T-cell (primary cell): ENCODE data around the gene GXYLT2. TPM values are rescaled to one million over a fixed set of nuclear protein-coding genes. Genes with fewer than 3 reads are reported as not detected.
A peak's percentile ranks its signal among the peaks of the same experiment; 100 is the strongest.

Experiments
- ATAC-seq, 4 experiments: fragments of 200-7000 bp in 3 of 4; fragments of 150-1000 bp in 1 of 4; cut with Tn5 transposase; replicated peaks in 1 of 4; 1 replicate in 3 of 4; 2 replicates in 1 of 4; pipeline ENCODE4 v1.10.0; 2021; ENCODE audit warnings: moderate library complexity in 3 of 4, mild to moderate bottlenecking in 2 of 4, moderate number of reproducible peaks in 1 of 4
- CTCF ChIA-PET, 2 donors: fragments of 300-600 bp; sonication (Branson Sonifier 250); formaldehyde crosslinking; loops; one replicate each; lab custom pipeline; 2022; ENCODE audit warnings: antibody characterized with exemption in 2 of 2; lab: Charles Lee
- POLR2A ChIA-PET, 2 donors: fragments of 300-600 bp; sonication (Branson Sonifier 250); formaldehyde crosslinking; loops; one replicate each; lab custom pipeline; 2022; ENCODE audit warnings: antibody characterized with exemption in 2 of 2; lab: Charles Lee
- DNase-seq, 35 experiments: peaks; one replicate each; pipeline versions ENCODE4 v3.0.0 to v3.0.0-alpha.2; 2013 to 2023
- H3K27ac ChIP-seq: one replicate; pipeline ENCODE4 v1.5.1; 2013; ENCODE audit warnings: low read length
- H3K27me3 ChIP-seq, 2 experiments: replicated peaks in 1 of 2; 1 replicate in 1 of 2; 2 replicates in 1 of 2; pipeline versions ENCODE4 v1.6.1 to v1.7.0; 2013; ENCODE audit warnings: low read length in 1 of 2, mixed read lengths in 1 of 2; ENCODE audit not compliant: control insufficient read depth in 2 of 2, insufficient read depth in 2 of 2; ENCODE audit errors: extremely low read depth in 1 of 2
- H3K36me3 ChIP-seq, 2 donors: 1 replicate in 1 of 2; 2 replicates in 1 of 2; pipeline versions ENCODE4 v1.6.1 to v1.7.0; 2013; ENCODE audit warnings: low read length in 1 of 2; ENCODE audit not compliant: control insufficient read depth in 2 of 2, insufficient read depth in 1 of 2; ENCODE audit errors: extremely low read depth in 1 of 2
- H3K4me1 ChIP-seq, 2 experiments: 1 replicate in 1 of 2; 2 replicates in 1 of 2; pipeline versions ENCODE4 v1.6.1 to v1.7.0; 2013; ENCODE audit warnings: low read length in 2 of 2, mixed read lengths in 1 of 2; ENCODE audit not compliant: insufficient read depth in 2 of 2, control insufficient read depth in 1 of 2; ENCODE audit errors: extremely low read depth in 1 of 2
- H3K4me3 ChIP-seq, 2 donors: 1 replicate in 1 of 2; 2 replicates in 1 of 2; pipeline versions ENCODE4 v1.5.1 to v1.7.0; 2013; ENCODE audit warnings: mild to moderate bottlenecking in 2 of 2, low read length in 1 of 2, moderate library complexity in 1 of 2; ENCODE audit not compliant: control insufficient read depth in 1 of 2; ENCODE audit errors: extremely low read depth in 1 of 2
- H3K9me3 ChIP-seq: 2 replicates; pipeline ENCODE4 v1.7.0; 2013
- H3K27ac Mint-ChIP-seq, 2 donors: one replicate each; pipeline ENCODE4 v1.8.0; 2020 to 2021; ENCODE audit warnings: mild to moderate bottlenecking in 2 of 2, mixed read lengths in 2 of 2
- H3K27me3 Mint-ChIP-seq, 2 donors: one replicate each; pipeline ENCODE4 v1.8.0; 2021 to 2022; ENCODE audit warnings: mixed read lengths in 2 of 2
- H3K36me3 Mint-ChIP-seq: one replicate; pipeline ENCODE4 v1.8.0; 2021; ENCODE audit warnings: mixed read lengths
- H3K4me1 Mint-ChIP-seq, 3 donors: one replicate each; pipeline ENCODE4 v1.8.0; 2020 to 2022; ENCODE audit warnings: mixed read lengths in 3 of 3, mild to moderate bottlenecking in 1 of 3
- H3K4me3 Mint-ChIP-seq, 3 donors: one replicate each; pipeline ENCODE4 v1.8.0; 2020 to 2022; ENCODE audit warnings: mild to moderate bottlenecking in 3 of 3, mixed read lengths in 3 of 3, moderate library complexity in 3 of 3
- H3K9me3 Mint-ChIP-seq, 3 donors: one replicate each; pipeline ENCODE4 v1.8.0; 2020 to 2022; ENCODE audit warnings: mixed read lengths in 3 of 3
- WGBS: methylation state at CpG from one replicate; pipeline ENCODE4 v1.1.5; 2013; ENCODE audit warnings: missing lambda C conversion rate; ENCODE audit not compliant: insufficient coverage; 5-methylcytosine and 5-hydroxymethylcytosine counted together
- total RNA-seq, 35 experiments: library from RNA in 6 of 35; stranded (reverse) in 6 of 35; fragments of 120-200 nt in 1 of 35; gene quantifications; one replicate each; pipeline versions ENCODE4 v1.2.1 to v1.2.4 and lab custom pipeline; 2013 to 2026

Gene GXYLT2
- total RNA-seq, 5 donors from 2014 or later (not counting 1 experiment from before 2014, with no cell fraction given) = 0.09 to 0.19 TPM; not detected in 3

DNA sequence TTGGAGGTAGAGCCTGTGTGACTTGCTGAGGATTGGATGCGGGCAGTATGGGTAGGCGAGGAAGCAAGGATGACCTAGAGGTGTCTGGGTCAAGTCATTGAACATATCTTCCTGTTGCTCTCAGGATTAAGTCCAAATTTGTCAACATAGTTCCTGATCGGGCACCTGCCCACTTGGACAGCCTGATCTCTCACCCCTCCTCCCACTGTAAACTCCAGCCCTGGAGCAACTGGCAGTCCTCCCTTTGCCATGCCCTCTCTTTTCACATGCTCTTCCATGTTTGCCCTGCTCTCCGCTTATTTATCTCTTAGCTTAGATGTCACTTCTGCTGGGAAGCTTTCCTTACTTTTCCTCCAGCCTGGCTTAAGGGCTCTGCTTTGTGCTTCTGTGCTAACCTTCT is 61.2 kb downstream of the GXYLT2 start:
- no peak overlapping the region for H3K27ac Mint-ChIP-seq
- Histone ChIP-seq H3K4me1 (peaks cover 3 to 11% of the 10 kb centered on the region in 2 experiments), H3K36me3 (no peaks in the 10 kb centered on the region), H3K27me3 (no peaks in the 10 kb centered on the region), H3K27ac (no peak overlapping the region), H3K4me3 (no peak overlapping the region), H3K9me3 (no peaks in the 10 kb centered on the region)
- no peaks in the 10 kb centered on the region for H3K36me3 Mint-ChIP-seq
- DNase-seq = no peak
- no peaks in the 10 kb centered on the region for H3K27me3 Mint-ChIP-seq
- no peak for ATAC-seq
- H3K4me3 Mint-ChIP-seq = no peak overlapping the region
- ChIA-PET POLR2A (interaction anchor here in 1 of 2 donors (0.6 kb wide), 1 partner anchor 14 kb away, joined by 3 read pairs; no protein-coding TSS in a partner anchor), CTCF (interaction anchor here in 1 of 2 donors (0.5 kb wide), 1 partner anchor 48 kb away, joined by 3 read pairs; no protein-coding TSS in a partner anchor)
- H3K9me3 Mint-ChIP-seq = no peaks in the 10 kb centered on the region
- H3K4me1 Mint-ChIP-seq = peaks cover 11 to 15% (median 14%) of the 10 kb centered on the region in 3 donors
- WGBS = 98% methylated on average over 4 of the region's 4 CpGs

DNA sequence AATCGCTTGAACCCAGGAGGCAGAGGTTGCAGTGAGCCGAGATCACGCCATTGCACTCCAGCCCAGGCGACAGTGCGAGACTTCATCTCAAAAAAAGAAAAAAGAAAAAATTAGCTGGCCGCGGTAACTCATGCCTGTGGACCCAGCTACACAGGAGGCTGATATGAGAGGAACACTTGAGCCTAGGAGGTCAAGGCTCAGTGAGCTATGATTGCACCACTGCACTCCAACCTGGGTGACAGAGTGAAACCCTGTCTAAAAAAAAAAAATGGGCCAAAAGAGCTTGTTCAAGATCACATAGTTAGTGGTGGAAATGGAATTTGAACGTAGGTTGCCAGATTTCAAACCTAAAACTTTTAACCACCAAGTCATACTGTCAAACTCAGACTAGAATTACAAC is 62.5 kb downstream of the GXYLT2 start:
- H3K4me1 Mint-ChIP-seq = peaks cover 11 to 15% (median 14%) of the 10 kb centered on the region in 3 donors
- H3K27ac ChIP-seq = no peak overlapping the region
- H3K27me3 ChIP-seq = no peaks in the 10 kb centered on the region
- ChIA-PET POLR2A (interaction anchor here in 1 of 2 donors (0.6 kb wide), 1 partner anchor 39 kb away, joined by 8 read pairs; no protein-coding TSS in a partner anchor), CTCF (no interaction called here)
- no peak overlapping the region for H3K4me3 Mint-ChIP-seq
- 94% methylated on average over 5 of the region's 8 CpGs for WGBS
- ATAC-seq = no peak
- no peak overlapping the region for H3K4me3 ChIP-seq
- H3K36me3 Mint-ChIP-seq = no peaks in the 10 kb centered on the region
- H3K36me3 ChIP-seq = no peaks in the 10 kb centered on the region
- no peak for DNase-seq
- H3K9me3 ChIP-seq = no peaks in the 10 kb centered on the region
- peaks cover 3 to 11% of the 10 kb centered on the region in 2 experiments for H3K4me1 ChIP-seq
- H3K9me3 Mint-ChIP-seq = no peaks in the 10 kb centered on the region
- H3K27me3 Mint-ChIP-seq = no peaks in the 10 kb centered on the region
- H3K27ac Mint-ChIP-seq = no peak overlapping the region

DNA sequence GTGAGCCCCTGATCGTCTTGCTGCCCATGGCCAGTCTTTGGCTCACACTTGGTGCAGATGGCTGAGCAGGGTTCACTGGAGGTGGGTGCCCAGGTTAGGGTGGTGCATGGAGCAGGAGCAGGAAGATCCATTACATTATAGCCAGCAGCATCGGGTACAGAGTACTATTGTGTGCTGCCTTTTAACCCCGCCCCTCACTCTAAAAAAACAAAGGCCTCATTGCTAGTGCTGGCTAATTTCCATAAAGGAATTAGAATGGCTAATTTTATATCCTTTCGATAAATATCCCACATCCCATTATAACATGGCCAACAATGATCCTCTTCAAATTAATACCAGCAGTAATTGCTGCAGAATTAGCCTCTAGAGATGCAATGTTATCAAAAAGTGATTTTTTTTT is 63.0 kb downstream of the GXYLT2 start:
- no peak overlapping the region for H3K27ac Mint-ChIP-seq
- no peak overlapping the region for H3K4me3 Mint-ChIP-seq
- H3K9me3 Mint-ChIP-seq = no peaks in the 10 kb centered on the region
- Histone ChIP-seq H3K27ac (no peak overlapping the region), H3K9me3 (no peaks in the 10 kb centered on the region), H3K4me1 (peaks cover 3 to 11% of the 10 kb centered on the region in 2 experiments), H3K36me3 (no peaks in the 10 kb centered on the region), H3K27me3 (no peaks in the 10 kb centered on the region), H3K4me3 (no peak overlapping the region)
- ATAC-seq (no peak), DNase-seq (no peak)
- WGBS = 75% methylated on average over 1 of the region's 4 CpGs
- no peaks in the 10 kb centered on the region for H3K36me3 Mint-ChIP-seq
- peaks cover 11 to 15% (median 14%) of the 10 kb centered on the region in 3 donors for H3K4me1 Mint-ChIP-seq
- no peaks in the 10 kb centered on the region for H3K27me3 Mint-ChIP-seq
- POLR2A ChIA-PET = interaction anchor here in 1 of 2 donors (0.6 kb wide), 1 partner anchor 39 kb away, joined by 8 read pairs; no protein-coding TSS in a partner anchor
- CTCF ChIA-PET = no interaction called here

- Histone ChIP-seq H3K36me3 (no peaks in the 10 kb centered on the region), H3K9me3 (no peaks in the 10 kb centered on the region), H3K27ac (no peak overlapping the region), H3K4me3 (no peak overlapping the region), H3K27me3 (no peaks in the 10 kb centered on the region), H3K4me1 (peaks cover 3 to 11% of the 10 kb centered on the region in 2 experiments)
- Mint-ChIP-seq H3K9me3 (no peaks in the 10 kb centered on the region), H3K4me1 (peaks cover 11 to 15% (median 14%) of the 10 kb centered on the region in 3 donors), H3K27ac (peak overlapping the region in 1 of 2 donors; percentile 52), H3K36me3 (no peaks in the 10 kb centered on the region), H3K4me3 (no peak overlapping the region), H3K27me3 (no peaks in the 10 kb centered on the region)
- ATAC-seq = peak in 1 of 4 experiments; percentile 40
- CTCF ChIA-PET = no interaction called here
- POLR2A ChIA-PET = no interaction called here
- no CpG with 5 or more reads among the region's 6 CpGs for WGBS
- DNase-seq = peak in 1 of 35 experiments; percentile 17
Observed at GRCh38 chr3:72951259-72951722, 63.4 kb downstream of the GXYLT2 start.

DNA sequence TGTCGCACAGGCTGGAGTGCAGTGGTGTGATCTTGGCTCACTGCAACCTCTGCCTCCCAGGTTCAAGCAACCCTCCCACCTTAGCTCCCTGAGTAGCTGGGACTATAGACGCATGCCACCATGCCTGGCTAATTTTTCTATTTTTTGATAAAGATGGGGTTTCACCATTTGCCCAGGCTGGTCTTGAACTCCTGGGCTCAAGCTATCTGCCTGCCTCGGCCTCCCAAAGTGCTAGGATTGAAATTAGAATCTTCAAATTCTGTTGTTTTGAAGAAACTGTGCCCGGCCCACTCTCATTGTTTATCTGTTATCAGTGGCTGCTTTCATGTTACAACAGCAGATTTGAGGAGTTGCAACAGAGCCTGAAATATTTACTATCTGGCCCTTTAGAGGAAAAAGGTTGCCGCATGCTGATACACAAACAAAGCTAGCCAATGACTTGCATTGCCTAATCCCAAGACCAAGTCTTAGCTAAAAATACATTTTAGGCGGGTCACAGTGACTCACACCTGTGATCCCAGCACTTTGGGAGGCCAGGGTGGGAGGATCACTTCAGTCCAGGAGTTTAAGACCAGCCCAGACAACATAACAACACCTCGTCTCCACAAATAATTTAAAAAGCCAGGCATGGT is 65.6 kb downstream of the GXYLT2 start:
- Histone ChIP-seq H3K36me3 (no peaks in the 10 kb centered on the region), H3K4me3 (no peak overlapping the region), H3K27ac (no peak overlapping the region), H3K27me3 (no peaks in the 10 kb centered on the region), H3K9me3 (no peaks in the 10 kb centered on the region), H3K4me1 (peaks cover 3 to 11% of the 10 kb centered on the region in 2 experiments)
- CTCF ChIA-PET = no interaction called here
- DNase-seq (no peak), ATAC-seq (no peak)
- Mint-ChIP-seq H3K27ac (no peak overlapping the region), H3K4me3 (no peak overlapping the region), H3K9me3 (no peaks in the 10 kb centered on the region), H3K36me3 (no peaks in the 10 kb centered on the region), H3K27me3 (no peaks in the 10 kb centered on the region), H3K4me1 (peaks cover 11 to 15% (median 14%) of the 10 kb centered on the region in 3 donors)
- POLR2A ChIA-PET = no interaction called here
- WGBS = 92% methylated on average over 2 of the region's 7 CpGs

DNA sequence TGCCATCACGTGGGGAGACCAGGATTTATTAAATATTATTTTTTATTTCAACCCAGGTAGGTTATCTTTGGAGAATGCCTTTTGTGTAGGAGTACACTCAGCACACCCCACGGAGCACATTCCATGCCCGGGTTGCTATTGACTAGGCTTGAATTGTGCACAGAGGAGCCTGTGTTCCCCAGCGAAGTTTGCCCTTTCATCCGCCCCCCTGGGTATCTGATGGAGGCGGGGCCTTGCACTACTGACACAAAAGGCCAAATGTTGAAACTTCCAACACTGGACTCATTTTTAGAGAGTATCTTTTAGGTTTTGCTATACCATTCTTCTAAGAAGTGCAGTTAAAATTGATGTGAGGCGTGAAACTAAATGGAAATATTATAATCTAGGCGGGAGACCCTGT is 69.5 kb downstream of the GXYLT2 start:
- H3K4me3 Mint-ChIP-seq = no peak overlapping the region
- peaks cover 19 to 20% (median 20%) of the 10 kb centered on the region in 3 donors for H3K4me1 Mint-ChIP-seq
- no peaks in the 10 kb centered on the region for H3K27me3 Mint-ChIP-seq
- H3K27ac Mint-ChIP-seq = no peak overlapping the region
- no peak for ATAC-seq
- H3K36me3 Mint-ChIP-seq = no peaks in the 10 kb centered on the region
- Histone ChIP-seq H3K27ac (no peak overlapping the region), H3K36me3 (no peaks in the 10 kb centered on the region), H3K27me3 (no peaks in the 10 kb centered on the region), H3K4me1 (peaks cover 0 to 4% of the 10 kb centered on the region in 2 experiments), H3K9me3 (no peaks in the 10 kb centered on the region), H3K4me3 (no peak overlapping the region)
- POLR2A ChIA-PET = no interaction called here
- no peak for DNase-seq
- 64% methylated on average over 4 of the region's 8 CpGs for WGBS
- no peaks in the 10 kb centered on the region for H3K9me3 Mint-ChIP-seq
- CTCF ChIA-PET = no interaction called here
